GM19455 (cell line): ENCODE data around the gene ZNF581.

Experiments
- ATAC-seq: cut with Tn5 transposase; IDR thresholded peaks from one replicate; pipeline ENCODE4 v1.9.1; 2021; ENCODE audit not compliant: unreplicated experiment

The ZNF581 gene

GRCh38 chr19:55678121-55678671, 34.7 kb downstream of the ZNF581 start:
- peak; percentile 65 for ATAC-seq

- no peak for ATAC-seq
Measured at GRCh38 chr19:55679343-55680257, 36.2 kb downstream of the ZNF581 start.

- no peak for ATAC-seq
Measured at GRCh38 chr19:55680339-55681130, 37.1 kb downstream of the ZNF581 start.

- ATAC-seq: no peak
Measured at GRCh38 chr19:55681131-55682092, 38.0 kb downstream of the ZNF581 start.

GRCh38 chr19:55683449-55684261, 40.2 kb downstream of the ZNF581 start:
- no peak for ATAC-seq

GRCh38 chr19:55684946-55685681, 41.7 kb downstream of the ZNF581 start:
- ATAC-seq: no peak

GRCh38 chr19:55685776-55686175, 42.3 kb downstream of the ZNF581 start:
- no peak for ATAC-seq

GRCh38 chr19:55686311-55687050, 43.0 kb downstream of the ZNF581 start:
- ATAC-seq: no peak

- ATAC-seq: no peak
Measured at GRCh38 chr19:55687281-55688201, 44.1 kb downstream of the ZNF581 start.

- no peak for ATAC-seq
Measured at GRCh38 chr19:55688422-55689218, 45.2 kb downstream of the ZNF581 start.

GRCh38 chr19:55689411-55690108, 46.1 kb downstream of the ZNF581 start:
- ATAC-seq: no peak

- ATAC-seq: no peak
Measured at GRCh38 chr19:55690109-55690768, 46.8 kb downstream of the ZNF581 start.

GRCh38 chr19:55690769-55691545, 47.5 kb downstream of the ZNF581 start:
- ATAC-seq: no peak
